HL-60 (cell line): Measurements from ENCODE around the gene LY86.

Experiments
- CTCF ChIP-seq: IDR thresholded peaks from one replicate; pipeline ENCODE4 v1.5.1; 2011; ENCODE audit warnings: low read length, control low read depth, inconsistent platforms; ENCODE audit not compliant: insufficient read depth
- GABPA ChIP-seq: IDR thresholded peaks from 2 replicates; pipeline ENCODE4 v1.6.1; 2012; ENCODE audit warnings: low read depth
- POLR2AphosphoS5 ChIP-seq: IDR thresholded peaks from 2 replicates; pipeline ENCODE4 v1.6.1; 2012; ENCODE audit warnings: low read depth
- SPI1 ChIP-seq: IDR thresholded peaks from 2 replicates; pipeline ENCODE4 v1.6.1; 2012; ENCODE audit warnings: low read depth, mild to moderate bottlenecking, borderline replicate concordance
- TF ChIP-seq, protein P1 (sequence below): IDR thresholded peaks from 2 replicates; pipeline ENCODE4 v1.6.1; 2012; ENCODE audit warnings: low read depth; ENCODE audit not compliant: insufficient replicate concordance

DNA sequence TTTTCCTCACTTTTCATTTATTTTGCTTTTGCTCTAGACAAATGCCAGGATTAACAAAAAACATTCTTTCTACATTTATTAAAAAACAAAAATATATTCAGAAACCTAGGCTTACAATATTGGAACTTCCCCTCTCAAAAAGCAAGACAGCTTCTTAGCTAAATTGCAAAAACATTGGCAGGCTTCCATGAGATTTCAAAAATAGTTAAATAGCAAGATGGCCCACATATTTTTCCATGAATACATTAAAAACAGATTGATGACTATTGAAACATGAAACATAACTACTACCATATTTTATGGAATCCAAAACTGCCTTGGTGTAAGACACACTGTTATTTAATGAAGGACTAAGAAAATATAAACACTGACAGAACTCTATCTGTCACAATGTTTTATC, 92.0 kb downstream of the LY86 start:
- TF ChIP-seq CTCF: no peak
- TF ChIP-seq POLR2AphosphoS5: no peak
- TF ChIP-seq GABPA: no peak
- TF ChIP-seq, protein P1, sequence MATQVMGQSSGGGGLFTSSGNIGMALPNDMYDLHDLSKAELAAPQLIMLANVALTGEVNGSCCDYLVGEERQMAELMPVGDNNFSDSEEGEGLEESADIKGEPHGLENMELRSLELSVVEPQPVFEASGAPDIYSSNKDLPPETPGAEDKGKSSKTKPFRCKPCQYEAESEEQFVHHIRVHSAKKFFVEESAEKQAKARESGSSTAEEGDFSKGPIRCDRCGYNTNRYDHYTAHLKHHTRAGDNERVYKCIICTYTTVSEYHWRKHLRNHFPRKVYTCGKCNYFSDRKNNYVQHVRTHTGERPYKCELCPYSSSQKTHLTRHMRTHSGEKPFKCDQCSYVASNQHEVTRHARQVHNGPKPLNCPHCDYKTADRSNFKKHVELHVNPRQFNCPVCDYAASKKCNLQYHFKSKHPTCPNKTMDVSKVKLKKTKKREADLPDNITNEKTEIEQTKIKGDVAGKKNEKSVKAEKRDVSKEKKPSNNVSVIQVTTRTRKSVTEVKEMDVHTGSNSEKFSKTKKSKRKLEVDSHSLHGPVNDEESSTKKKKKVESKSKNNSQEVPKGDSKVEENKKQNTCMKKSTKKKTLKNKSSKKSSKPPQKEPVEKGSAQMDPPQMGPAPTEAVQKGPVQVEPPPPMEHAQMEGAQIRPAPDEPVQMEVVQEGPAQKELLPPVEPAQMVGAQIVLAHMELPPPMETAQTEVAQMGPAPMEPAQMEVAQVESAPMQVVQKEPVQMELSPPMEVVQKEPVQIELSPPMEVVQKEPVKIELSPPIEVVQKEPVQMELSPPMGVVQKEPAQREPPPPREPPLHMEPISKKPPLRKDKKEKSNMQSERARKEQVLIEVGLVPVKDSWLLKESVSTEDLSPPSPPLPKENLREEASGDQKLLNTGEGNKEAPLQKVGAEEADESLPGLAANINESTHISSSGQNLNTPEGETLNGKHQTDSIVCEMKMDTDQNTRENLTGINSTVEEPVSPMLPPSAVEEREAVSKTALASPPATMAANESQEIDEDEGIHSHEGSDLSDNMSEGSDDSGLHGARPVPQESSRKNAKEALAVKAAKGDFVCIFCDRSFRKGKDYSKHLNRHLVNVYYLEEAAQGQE: no peak
- TF ChIP-seq SPI1: peak; percentile 44
